SH-SY5Y (cell line): ENCODE measurements around the gene C14orf119.

Experiments used
- GATA2 ChIP-seq: IDR thresholded peaks from 2 replicates; pipeline ENCODE4 v1.6.1; 2011; ENCODE audit warnings: mild to moderate bottlenecking, low read depth, low read length
- GATA3 ChIP-seq: IDR thresholded peaks from 2 replicates; pipeline ENCODE4 v1.6.1; 2011; ENCODE audit warnings: low read depth, mild to moderate bottlenecking, low read length, moderate library complexity

DNA sequence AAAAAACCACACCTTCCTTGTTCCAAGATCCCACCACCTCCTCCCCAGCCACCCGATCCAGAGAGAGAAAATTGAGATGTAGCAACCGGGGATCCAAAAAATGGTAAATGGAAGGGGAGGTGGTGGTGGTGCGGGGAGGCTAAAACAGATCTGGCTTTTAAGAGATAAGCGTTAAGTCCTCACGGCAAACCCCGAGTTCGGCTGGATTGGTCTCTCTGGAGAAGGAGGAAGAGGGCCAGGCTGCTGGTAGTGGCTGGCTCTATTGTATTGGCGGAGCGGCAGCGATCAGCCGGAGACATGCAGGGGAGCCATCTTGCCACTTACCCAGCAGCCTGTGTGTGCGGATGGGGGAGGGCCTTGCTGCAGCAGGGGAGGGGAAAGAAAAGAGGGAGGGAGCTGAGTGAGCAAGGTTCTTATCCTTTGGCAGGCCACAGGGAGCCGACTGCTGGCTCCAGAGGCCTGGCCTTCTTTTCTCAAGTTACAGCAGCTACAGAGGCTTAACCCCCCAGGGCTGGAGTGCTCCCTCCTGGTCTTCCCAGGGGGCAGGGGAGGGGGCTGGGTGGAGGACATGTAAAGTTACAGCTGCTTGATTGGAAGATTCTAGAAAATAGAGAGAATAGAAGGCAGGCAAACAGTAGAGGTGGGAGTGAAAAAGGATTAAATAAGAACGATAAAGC, 23.9 kb upstream of the C14orf119 start:
- TF ChIP-seq GATA2 = no peak
- no peak for TF ChIP-seq GATA3
